Cortex of kidney (tissue), 1 donor: ENCODE measurements around the gene OARD1.

Experiments
- DNase-seq: peaks from one replicate; lab custom pipeline; 2025; lab: John Stamatoyannopoulos, UW

The OARD1 gene

GRCh38 chr6:41047745-41048732 is 24.1 kb downstream of the OARD1 start:
- no peak for DNase-seq

- no peak for DNase-seq
Observed at GRCh38 chr6:41047306-41047705, 24.9 kb downstream of the OARD1 start.

GRCh38 chr6:41046084-41046483 is 26.1 kb downstream of the OARD1 start:
- no peak for DNase-seq

GRCh38 chr6:41045664-41046063 is 26.5 kb downstream of the OARD1 start:
- no peak for DNase-seq

- no peak for DNase-seq
Observed at GRCh38 chr6:41043151-41043550, 29.0 kb downstream of the OARD1 start.

- DNase-seq, result no peak
Observed at GRCh38 chr6:41042226-41043055, 29.7 kb downstream of the OARD1 start, which contains the start of gene TSPO2. Gene TSPO2 (plus strand): TSS chr6:41042467. CDS start chr6:41042986, 519 bp downstream.

GRCh38 chr6:41040940-41041536 is 31.1 kb downstream of the OARD1 start:
- DNase-seq, result no peak

GRCh38 chr6:41040101-41040939 is 31.8 kb downstream of the OARD1 start:
- no peak for DNase-seq

- DNase-seq, result no peak
Observed at GRCh38 chr6:41039060-41039998, 32.8 kb downstream of the OARD1 start, which contains the start of gene UNC5CL. Gene UNC5CL (minus strand): TSS chr6:41039221. CDS start chr6:41035074, 4,147 bp downstream.

GRCh38 chr6:41038205-41038604 is 34.0 kb downstream of the OARD1 start:
- DNase-seq, result no peak

GRCh38 chr6:41037107-41037900 is 34.9 kb downstream of the OARD1 start:
- DNase-seq, result no peak

- no peak for DNase-seq
Observed at GRCh38 chr6:41036601-41037000, 35.6 kb downstream of the OARD1 start.

GRCh38 chr6:41036186-41036585 is 36.0 kb downstream of the OARD1 start:
- DNase-seq, result no peak

- DNase-seq, result no peak
Observed at GRCh38 chr6:41033776-41034175, 38.4 kb downstream of the OARD1 start.

- DNase-seq, result no peak
Observed at GRCh38 chr6:41032830-41033229, 39.3 kb downstream of the OARD1 start.

GRCh38 chr6:41028561-41029412 is 43.4 kb downstream of the OARD1 start:
- no peak for DNase-seq

GRCh38 chr6:41027799-41028560 is 44.2 kb downstream of the OARD1 start:
- no peak for DNase-seq
